Prostate gland (tissue), 2 donors: ENCODE results near the gene ANKMY1.

Source experiments
- CTCF ChIP-seq, 4 experiments: fragments of 200-600 bp in 2 of 4; fragments of 450-650 bp in 2 of 4; sonication (generic) in 2 of 4; IDR thresholded peaks; 1 replicate in 3 of 4; 2 replicates in 1 of 4; pipeline ENCODE4 v1.5.1; 2016 to 2019; ENCODE audit warnings: antibody characterized with exemption in 4 of 4, mild to moderate bottlenecking in 2 of 4, moderate library complexity in 2 of 4
- POLR2AphosphoS5 ChIP-seq: sonication (generic); formaldehyde crosslinking; IDR thresholded peaks from one replicate; pipeline ENCODE4 v1.6.1; 2017; ENCODE audit warnings: antibody characterized with exemption

GRCh38 chr2:240527153-240527750, 30.5 kb downstream of the ANKMY1 start:
- TF ChIP-seq CTCF (IDR thresholded peaks at IDR 0.05), result no peak
- TF ChIP-seq POLR2AphosphoS5, result no peak
